T-helper 1 cell treated with Interleukin-12 subunit alpha and Interleukin-12 subunit beta and Interleukin-4 antibody, amounts not matched to agents 30 μg/mL and 1 μg/mL, for 36 hours (primary cell): ENCODE measurements around the gene MSS51.

Experiments used
- H3K27ac Mint-ChIP-seq: one replicate; pipeline ENCODE4 v1.8.0; 2021; ENCODE audit warnings: mild to moderate bottlenecking, mixed read lengths
- H3K27me3 Mint-ChIP-seq: one replicate; pipeline ENCODE4 v1.8.0; 2021; ENCODE audit warnings: low read depth, mixed read lengths
- H3K36me3 Mint-ChIP-seq: one replicate; pipeline ENCODE4 v1.8.0; 2021; ENCODE audit warnings: low read depth, mixed read lengths
- H3K4me1 Mint-ChIP-seq: one replicate; pipeline ENCODE4 v1.8.0; 2021; ENCODE audit warnings: low read depth, mixed read lengths
- H3K4me3 Mint-ChIP-seq: one replicate; pipeline ENCODE4 v1.8.0; 2021; ENCODE audit warnings: mild to moderate bottlenecking, moderate library complexity, mixed read lengths
- H3K9me3 Mint-ChIP-seq: one replicate; pipeline ENCODE4 v1.8.0; 2021; ENCODE audit warnings: mixed read lengths

Gene MSS51

GRCh38 chr10:73433538-73433867 lies at the start of gene MSS51:
TSS of gene MSS51 (minus strand) at chr10:73433561. CDS start at chr10:73428284, 5,277 bp downstream.
- no peak within 1 kb of the TSS for H3K4me3 Mint-ChIP-seq
- H3K27me3 Mint-ChIP-seq = no peaks in the 10 kb centered on the region
- H3K36me3 Mint-ChIP-seq = peaks cover 24% of the 10 kb centered on the region
- H3K9me3 Mint-ChIP-seq = no peaks in the 10 kb centered on the region
- H3K27ac Mint-ChIP-seq = no peak within 1 kb of the TSS
- H3K4me1 Mint-ChIP-seq = peaks cover 11% of the 10 kb centered on the region

- peaks cover 16% of the 10 kb centered on the region for H3K4me1 Mint-ChIP-seq
- H3K9me3 Mint-ChIP-seq = peaks cover 3% of the 10 kb centered on the region
- no peak overlapping the region for H3K27ac Mint-ChIP-seq
- peaks cover 29% of the 10 kb centered on the region for H3K36me3 Mint-ChIP-seq
- no peaks in the 10 kb centered on the region for H3K27me3 Mint-ChIP-seq
- H3K4me3 Mint-ChIP-seq = no peak overlapping the region
These were observed 46.8 kb upstream of the MSS51 start for GRCh38 chr10:73480158-73480557.

GRCh38 chr10:73478636-73479035 lies 45.3 kb upstream of the MSS51 start:
- peaks cover 35% of the 10 kb centered on the region for H3K36me3 Mint-ChIP-seq
- peaks cover 3% of the 10 kb centered on the region for H3K9me3 Mint-ChIP-seq
- no peaks in the 10 kb centered on the region for H3K27me3 Mint-ChIP-seq
- H3K27ac Mint-ChIP-seq = no peak overlapping the region
- H3K4me1 Mint-ChIP-seq = peaks cover 16% of the 10 kb centered on the region
- no peak overlapping the region for H3K4me3 Mint-ChIP-seq

DNA sequence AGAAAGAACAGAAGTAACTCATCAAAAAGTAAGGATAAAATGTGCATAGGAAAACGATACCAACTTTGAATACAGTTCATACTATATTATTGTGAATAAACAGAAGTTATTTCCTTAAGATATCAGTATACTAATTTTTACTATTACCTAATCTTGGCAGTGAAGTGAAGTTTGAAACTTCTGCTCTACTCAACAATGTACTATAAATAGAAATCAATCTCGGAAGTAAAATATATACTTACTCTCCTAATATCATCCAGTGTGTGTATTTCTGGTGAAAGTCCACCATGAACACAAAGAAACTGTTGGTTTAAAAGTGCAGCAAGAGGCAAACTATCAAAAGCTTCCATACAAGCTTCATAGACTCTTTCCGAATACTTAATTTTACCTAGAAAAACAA lies 37.9 kb upstream of the MSS51 start:
- H3K27ac Mint-ChIP-seq = no peak overlapping the region
- no peaks in the 10 kb centered on the region for H3K27me3 Mint-ChIP-seq
- H3K4me1 Mint-ChIP-seq = peaks cover 6% of the 10 kb centered on the region
- no peaks in the 10 kb centered on the region for H3K9me3 Mint-ChIP-seq
- H3K4me3 Mint-ChIP-seq = no peak overlapping the region
- peaks cover 40% of the 10 kb centered on the region for H3K36me3 Mint-ChIP-seq

DNA sequence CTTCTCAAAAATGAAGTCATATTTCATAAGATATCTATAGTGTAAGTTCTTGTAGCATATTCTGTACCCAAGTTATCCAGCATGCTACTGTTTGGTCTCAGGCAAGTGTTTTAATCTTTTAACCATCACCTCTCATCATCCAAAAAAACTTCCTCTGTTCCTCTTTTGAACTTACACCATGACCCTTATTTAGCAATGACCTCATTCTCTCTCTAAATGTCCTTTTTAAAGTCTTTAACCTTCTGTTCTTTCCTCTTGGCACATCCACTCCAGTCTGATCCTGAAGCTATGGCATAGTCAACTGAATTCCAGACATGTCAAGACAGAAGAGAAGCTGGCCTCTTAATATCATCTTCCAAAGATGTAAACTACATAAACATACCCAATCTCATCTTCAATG lies 36.2 kb upstream of the MSS51 start:
- Mint-ChIP-seq H3K4me3 (no peak overlapping the region), H3K27ac (no peak overlapping the region), H3K9me3 (no peaks in the 10 kb centered on the region), H3K27me3 (no peaks in the 10 kb centered on the region), H3K36me3 (peaks cover 35% of the 10 kb centered on the region), H3K4me1 (peaks cover 6% of the 10 kb centered on the region)

DNA sequence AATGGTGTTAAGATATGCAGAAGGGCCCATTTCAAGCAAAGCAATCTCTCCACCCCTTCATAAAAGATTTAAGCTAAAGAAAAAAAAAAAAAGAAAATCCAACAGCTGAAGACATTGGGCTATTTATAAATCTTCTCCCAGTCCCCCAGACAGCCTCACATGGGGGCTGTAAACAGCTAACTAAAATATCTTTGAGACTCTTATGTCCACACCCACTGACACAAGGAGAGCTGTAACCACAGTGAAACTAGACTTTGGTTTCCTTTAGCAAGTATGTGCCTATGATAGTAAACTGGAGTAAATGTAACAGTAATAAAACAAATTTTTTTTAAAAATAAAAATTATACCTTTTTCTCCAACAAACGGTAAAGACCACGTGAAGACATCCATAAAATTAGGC lies 33.8 kb upstream of the MSS51 start:
- H3K27ac Mint-ChIP-seq = no peak overlapping the region
- H3K27me3 Mint-ChIP-seq = no peaks in the 10 kb centered on the region
- H3K4me3 Mint-ChIP-seq = no peak overlapping the region
- peaks cover 6% of the 10 kb centered on the region for H3K4me1 Mint-ChIP-seq
- peaks cover 41% of the 10 kb centered on the region for H3K36me3 Mint-ChIP-seq
- no peaks in the 10 kb centered on the region for H3K9me3 Mint-ChIP-seq

DNA sequence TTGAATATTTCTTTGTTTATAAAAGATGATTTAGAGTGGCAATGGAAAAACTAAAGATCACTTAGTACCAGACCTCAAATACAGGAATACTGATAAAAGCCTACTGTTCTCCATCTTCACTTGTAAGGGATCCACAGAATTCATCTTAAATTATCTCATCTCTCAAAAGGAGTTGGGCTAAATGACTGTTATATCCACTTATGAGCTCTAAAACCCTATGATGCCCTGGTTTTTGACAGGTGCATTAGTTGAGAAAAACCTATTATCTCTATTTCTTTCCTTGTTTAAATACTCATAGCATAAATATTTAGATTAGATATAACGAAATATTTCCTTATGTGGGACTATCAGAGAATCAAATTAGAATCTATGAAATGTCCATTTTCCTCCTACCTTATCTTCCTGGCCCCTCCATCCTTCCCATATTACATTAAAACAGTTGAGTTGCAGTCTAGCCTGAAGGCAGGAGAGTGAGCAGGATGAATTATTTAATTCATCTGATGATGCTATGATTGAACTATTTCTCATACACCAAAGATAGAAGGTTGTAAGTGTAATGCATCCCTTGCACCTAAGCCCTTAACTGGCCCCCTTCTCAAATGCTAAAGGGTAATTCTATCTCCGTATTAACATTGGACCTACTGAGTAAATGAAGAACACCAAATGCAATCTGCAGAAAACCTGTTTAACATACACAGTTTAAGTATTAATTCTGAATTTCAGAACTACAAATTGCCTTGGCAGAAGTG lies 32.8 kb upstream of the MSS51 start:
- no peaks in the 10 kb centered on the region for H3K27me3 Mint-ChIP-seq
- H3K4me3 Mint-ChIP-seq = no peak overlapping the region
- peaks cover 6% of the 10 kb centered on the region for H3K4me1 Mint-ChIP-seq
- peaks cover 35% of the 10 kb centered on the region for H3K36me3 Mint-ChIP-seq
- no peak overlapping the region for H3K27ac Mint-ChIP-seq
- H3K9me3 Mint-ChIP-seq = no peaks in the 10 kb centered on the region

GRCh38 chr10:73460897-73461296 lies 27.5 kb upstream of the MSS51 start:
- Mint-ChIP-seq H3K9me3 (no peaks in the 10 kb centered on the region), H3K27me3 (no peaks in the 10 kb centered on the region), H3K27ac (no peak overlapping the region), H3K4me1 (peaks cover 2% of the 10 kb centered on the region), H3K36me3 (peaks cover 27% of the 10 kb centered on the region), H3K4me3 (no peak overlapping the region)

GRCh38 chr10:73459683-73460314 lies 26.4 kb upstream of the MSS51 start:
- H3K27me3 Mint-ChIP-seq = no peaks in the 10 kb centered on the region
- H3K4me3 Mint-ChIP-seq = no peak overlapping the region
- H3K27ac Mint-ChIP-seq = no peak overlapping the region
- H3K36me3 Mint-ChIP-seq = peaks cover 23% of the 10 kb centered on the region
- no peaks in the 10 kb centered on the region for H3K9me3 Mint-ChIP-seq
- peaks cover 2% of the 10 kb centered on the region for H3K4me1 Mint-ChIP-seq

- H3K27me3 Mint-ChIP-seq = no peaks in the 10 kb centered on the region
- H3K9me3 Mint-ChIP-seq = no peaks in the 10 kb centered on the region
- H3K27ac Mint-ChIP-seq = no peak overlapping the region
- no peak overlapping the region for H3K4me3 Mint-ChIP-seq
- H3K36me3 Mint-ChIP-seq = peaks cover 21% of the 10 kb centered on the region
- H3K4me1 Mint-ChIP-seq = peaks cover 2% of the 10 kb centered on the region
These were observed 23.0 kb upstream of the MSS51 start for GRCh38 chr10:73456187-73456890.

- no peaks in the 10 kb centered on the region for H3K9me3 Mint-ChIP-seq
- no peak overlapping the region for H3K27ac Mint-ChIP-seq
- H3K27me3 Mint-ChIP-seq = no peaks in the 10 kb centered on the region
- peaks cover 3% of the 10 kb centered on the region for H3K4me1 Mint-ChIP-seq
- H3K4me3 Mint-ChIP-seq = no peak overlapping the region
- H3K36me3 Mint-ChIP-seq = peaks cover 16% of the 10 kb centered on the region
These were observed 15.8 kb upstream of the MSS51 start for GRCh38 chr10:73449113-73449512.

DNA sequence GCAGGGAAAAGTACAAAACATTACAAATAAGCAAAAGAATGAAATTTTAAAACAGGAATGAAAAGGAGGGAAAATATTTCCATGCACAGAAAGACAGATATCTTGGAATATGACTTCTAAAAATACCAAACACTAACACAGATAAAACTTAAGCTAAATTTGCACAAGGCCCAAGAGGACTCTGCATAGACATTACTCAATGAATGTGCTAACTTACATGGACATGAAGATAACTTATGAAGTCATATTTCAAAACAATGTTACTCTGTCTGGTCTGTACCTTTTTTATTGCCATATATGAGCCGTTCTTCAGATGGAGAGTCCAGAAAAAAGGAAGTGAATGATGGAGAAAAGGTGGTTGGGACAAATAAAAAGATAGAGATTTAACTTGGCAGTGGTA lies 15.0 kb upstream of the MSS51 start:
- Mint-ChIP-seq H3K27ac (no peak overlapping the region), H3K36me3 (peaks cover 12% of the 10 kb centered on the region), H3K27me3 (no peaks in the 10 kb centered on the region), H3K9me3 (no peaks in the 10 kb centered on the region), H3K4me1 (peaks cover 3% of the 10 kb centered on the region), H3K4me3 (no peak overlapping the region)

DNA sequence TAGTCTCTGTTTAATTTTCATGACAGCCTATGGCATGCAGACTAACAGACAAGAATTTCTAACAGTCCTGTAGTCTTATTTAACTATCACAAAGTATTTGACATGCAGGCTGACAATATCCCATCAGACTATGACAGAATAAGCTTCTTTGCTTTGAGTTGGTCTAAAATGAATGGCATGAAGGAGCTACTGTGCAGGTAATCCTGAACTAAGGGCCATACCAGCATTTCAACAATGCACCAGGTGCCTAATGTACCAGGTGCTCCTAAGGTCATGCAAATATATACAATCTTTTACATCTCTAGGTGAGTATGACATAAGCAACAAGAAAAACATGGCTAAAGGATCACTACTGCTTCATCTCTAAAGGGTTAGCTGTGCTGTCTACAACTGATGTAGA lies 13.6 kb upstream of the MSS51 start:
- H3K27ac Mint-ChIP-seq = no peak overlapping the region

GRCh38 chr10:73444457-73444856 lies 11.1 kb upstream of the MSS51 start:
- Mint-ChIP-seq H3K9me3 (no peaks in the 10 kb centered on the region), H3K4me1 (peaks cover 4% of the 10 kb centered on the region), H3K27ac (no peak overlapping the region), H3K4me3 (no peak overlapping the region), H3K27me3 (no peaks in the 10 kb centered on the region), H3K36me3 (peaks cover 24% of the 10 kb centered on the region)

More for the DNA sequence above, 13.6 kb upstream of the MSS51 start:
- no peak overlapping the region for H3K4me3 Mint-ChIP-seq
- H3K36me3 Mint-ChIP-seq = peaks cover 14% of the 10 kb centered on the region
- no peaks in the 10 kb centered on the region for H3K9me3 Mint-ChIP-seq
- no peaks in the 10 kb centered on the region for H3K27me3 Mint-ChIP-seq
- H3K4me1 Mint-ChIP-seq = peaks cover 3% of the 10 kb centered on the region
